ENCODE results near the gene LMNTD2. TPM values are rescaled to one million over a fixed set of nuclear protein-coding genes. Genes with fewer than 3 reads are reported as not detected.

Gene LMNTD2
- total RNA-seq, 1 donor from 2014 or later = 1.3 TPM

- ATAC-seq = no peak
- intact Hi-C loops (cut with DNase I) = no loop called here
- DNase-seq (ENCODE audit: low spot score) = no peak
Observed at GRCh38 chr11:540583-541432, 19.7 kb downstream of the LMNTD2 start.

- intact Hi-C loops (cut with DNase I) = no loop called here
- DNase-seq (ENCODE audit: low spot score) = no peak
Observed at GRCh38 chr11:539971-540481, 20.5 kb downstream of the LMNTD2 start.

GRCh38 chr11:538431-539051 lies 22.0 kb downstream of the LMNTD2 start:
- DNase-seq (ENCODE audit: low spot score) = no peak
- no peak for ATAC-seq
- intact Hi-C loops (cut with DNase I) = no loop called here

More at GRCh38 chr11:539971-540481, 20.5 kb downstream of the LMNTD2 start:
- no peak for ATAC-seq

GRCh38 chr11:537622-538430 lies 22.7 kb downstream of the LMNTD2 start:
- ATAC-seq (no peak), DNase-seq (ENCODE audit: low spot score) (peak; percentile 54)
- intact Hi-C loops (cut with DNase I) = no loop called here

- DNase-seq (ENCODE audit: low spot score) (peak; percentile 84), ATAC-seq (peak; percentile 37)
- intact Hi-C loops (cut with DNase I) = no loop called here
Observed at GRCh38 chr11:536841-537621, 23.5 kb downstream of the LMNTD2 start, which contains the start of gene LRRC56. Gene LRRC56, plus strand, starts transcription at chr11:537527. Its CDS starts 3,158 bp downstream, at chr11:540685.

GRCh38 chr11:535519-536454 lies 24.8 kb downstream of the LMNTD2 start, which contains the start of gene HRAS:
Gene HRAS, minus strand, starts transcription at chr11:535576.
- DNase-seq (ENCODE audit: low spot score) (peak; percentile 97), ATAC-seq (peak; percentile 94)
- intact Hi-C loops (cut with DNase I) = no loop called here

GRCh38 chr11:535210-535518 lies 25.4 kb downstream of the LMNTD2 start:
- no peak for DNase-seq (ENCODE audit: low spot score)
- intact Hi-C loops (cut with DNase I) = no loop called here
- ATAC-seq = no peak

GRCh38 chr11:534396-535209 lies 25.9 kb downstream of the LMNTD2 start:
- intact Hi-C loops (cut with DNase I) = no loop called here
- ATAC-seq (no peak), DNase-seq (ENCODE audit: low spot score) (peak; percentile 63)

GRCh38 chr11:533586-534395 lies 26.7 kb downstream of the LMNTD2 start:
- ATAC-seq = no peak
- peak; percentile 56 for DNase-seq (ENCODE audit: low spot score)
- intact Hi-C loops (cut with DNase I) = no loop called here

- intact Hi-C loops (cut with DNase I) = no loop called here
- ATAC-seq (no peak), DNase-seq (ENCODE audit: low spot score) (peak; percentile 58)
Observed at GRCh38 chr11:532986-533585, 27.5 kb downstream of the LMNTD2 start.

- intact Hi-C loops (cut with DNase I) = no loop called here
- peak; percentile 57 for DNase-seq (ENCODE audit: low spot score)
- ATAC-seq = no peak
Observed at GRCh38 chr11:532527-532985, 28.0 kb downstream of the LMNTD2 start.

GRCh38 chr11:531919-532526 lies 28.5 kb downstream of the LMNTD2 start:
- intact Hi-C loops (cut with DNase I) = no loop called here
- DNase-seq (ENCODE audit: low spot score) = peak; percentile 52
- ATAC-seq = no peak

GRCh38 chr11:530960-531831 lies 29.3 kb downstream of the LMNTD2 start:
- intact Hi-C loops (cut with DNase I) = no loop called here
- peak; percentile 57 for DNase-seq (ENCODE audit: low spot score)
- ATAC-seq = no peak

- no peak for ATAC-seq
- intact Hi-C loops (cut with DNase I) = no loop called here
- peak; percentile 54 for DNase-seq (ENCODE audit: low spot score)
Observed at GRCh38 chr11:529728-530411, 30.7 kb downstream of the LMNTD2 start.

Data from sciatic nerve (tissue), 2 donors.